ENCODE measurements around the gene IMMP2L.
A peak's percentile ranks its signal among the peaks of the same experiment; 100 is the strongest.

The IMMP2L gene

GRCh38 chr7:111029141-111029572 is 533.1 kb downstream of the IMMP2L start:
- no peak for DNase-seq (ENCODE audit: low spot score)

- no peak for DNase-seq (ENCODE audit: low spot score)
Observed at GRCh38 chr7:111027396-111027795, 534.9 kb downstream of the IMMP2L start.

- no peak for DNase-seq (ENCODE audit: low spot score)
Observed at GRCh38 chr7:111026806-111027205, 535.5 kb downstream of the IMMP2L start.

GRCh38 chr7:111026343-111026742 is 535.9 kb downstream of the IMMP2L start:
- DNase-seq (ENCODE audit: low spot score): no peak

- no peak for DNase-seq (ENCODE audit: low spot score)
Observed at GRCh38 chr7:111025006-111025405, 537.3 kb downstream of the IMMP2L start.

- peak; percentile 6 for DNase-seq (ENCODE audit: low spot score)
Observed at GRCh38 chr7:111018960-111019736, 543.1 kb downstream of the IMMP2L start.

GRCh38 chr7:111018447-111018846 is 543.8 kb downstream of the IMMP2L start:
- no peak for DNase-seq (ENCODE audit: low spot score)

GRCh38 chr7:111014079-111014478 is 548.2 kb downstream of the IMMP2L start:
- DNase-seq (ENCODE audit: low spot score): no peak

GRCh38 chr7:111012799-111013675 is 549.3 kb downstream of the IMMP2L start:
- no peak for DNase-seq (ENCODE audit: low spot score)

GRCh38 chr7:111012149-111012548 is 550.1 kb downstream of the IMMP2L start:
- DNase-seq (ENCODE audit: low spot score): no peak

- DNase-seq (ENCODE audit: low spot score): no peak
Observed at GRCh38 chr7:111011520-111011919, 550.8 kb downstream of the IMMP2L start.

- DNase-seq (ENCODE audit: low spot score): no peak
Observed at GRCh38 chr7:111010798-111011197, 551.5 kb downstream of the IMMP2L start.

- no peak for DNase-seq (ENCODE audit: low spot score)
Observed at GRCh38 chr7:111009526-111010040, 552.7 kb downstream of the IMMP2L start.

GRCh38 chr7:111006691-111007090 is 555.6 kb downstream of the IMMP2L start:
- no peak for DNase-seq (ENCODE audit: low spot score)

GRCh38 chr7:111006040-111006439 is 556.3 kb downstream of the IMMP2L start:
- no peak for DNase-seq (ENCODE audit: low spot score)

- DNase-seq (ENCODE audit: low spot score): no peak
Observed at GRCh38 chr7:111005445-111005844, 556.8 kb downstream of the IMMP2L start.

- no peak for DNase-seq (ENCODE audit: low spot score)
Observed at GRCh38 chr7:111004310-111004901, 557.9 kb downstream of the IMMP2L start.

- no peak for DNase-seq (ENCODE audit: low spot score)
Observed at GRCh38 chr7:111003883-111004282, 558.4 kb downstream of the IMMP2L start.

GRCh38 chr7:110994028-110994967 is 568.0 kb downstream of the IMMP2L start:
- no peak for DNase-seq (ENCODE audit: low spot score)

- no peak for DNase-seq (ENCODE audit: low spot score)
Observed at GRCh38 chr7:110988890-110989501, 573.3 kb downstream of the IMMP2L start.

GRCh38 chr7:110988348-110988747 is 573.9 kb downstream of the IMMP2L start:
- DNase-seq (ENCODE audit: low spot score): no peak
